Natural killer cell treated with Interleukin-12 subunit alpha and Interleukin-12 subunit beta and Interleukin-15 and Interleukin-18, amount 100 ng/mL, for 72 hours (primary cell): Measurements from ENCODE around the gene HOXD1. TPM values are rescaled to one million over a fixed set of nuclear protein-coding genes. Genes with fewer than 3 reads are reported as not detected.
A peak's percentile ranks its signal among the peaks of the same experiment; 100 is the strongest.

Source experiments
- ATAC-seq, 2 donors: fragments of 150-1000 bp; cut with Tn5 transposase in 1 of 2; sonication (Bioruptor Pico), chemical (Tn5 transposase) in 1 of 2; 2 replicates each; pipeline ENCODE4 v1.10.0; 2021
- DNase-seq: peaks from one replicate; pipeline ENCODE4 v3.0.0; 2022; ENCODE audit warnings: low spot score
- H3K27ac Mint-ChIP-seq, 2 donors: 1 replicate in 1 of 2; 2 replicates in 1 of 2; pipeline ENCODE4 v1.8.0; 2022; ENCODE audit warnings: mixed read lengths in 2 of 2, mild to moderate bottlenecking in 1 of 2, moderate library complexity in 1 of 2
- H3K27me3 Mint-ChIP-seq, 2 donors: 1 replicate in 1 of 2; 2 replicates in 1 of 2; pipeline ENCODE4 v1.8.0; 2022; ENCODE audit warnings: mixed read lengths in 2 of 2
- H3K36me3 Mint-ChIP-seq: one replicate; pipeline ENCODE4 v1.8.0; 2022; ENCODE audit warnings: mixed read lengths
- H3K4me1 Mint-ChIP-seq, 2 donors: 1 replicate in 1 of 2; 2 replicates in 1 of 2; pipeline ENCODE4 v1.8.0; 2022; ENCODE audit warnings: low read depth in 2 of 2, mixed read lengths in 2 of 2, mild to moderate bottlenecking in 1 of 2
- H3K4me3 Mint-ChIP-seq: one replicate; pipeline ENCODE4 v1.8.0; 2022; ENCODE audit warnings: mixed read lengths
- H3K9me3 Mint-ChIP-seq: 2 replicates; pipeline ENCODE4 v1.8.0; 2022; ENCODE audit warnings: mixed read lengths
- total RNA-seq, 2 donors: library from RNA; stranded (reverse); gene quantifications; one replicate each; pipeline ENCODE4 v1.2.3, GENCODE V29; 2022

Gene HOXD1
- not detected for total RNA-seq

DNA sequence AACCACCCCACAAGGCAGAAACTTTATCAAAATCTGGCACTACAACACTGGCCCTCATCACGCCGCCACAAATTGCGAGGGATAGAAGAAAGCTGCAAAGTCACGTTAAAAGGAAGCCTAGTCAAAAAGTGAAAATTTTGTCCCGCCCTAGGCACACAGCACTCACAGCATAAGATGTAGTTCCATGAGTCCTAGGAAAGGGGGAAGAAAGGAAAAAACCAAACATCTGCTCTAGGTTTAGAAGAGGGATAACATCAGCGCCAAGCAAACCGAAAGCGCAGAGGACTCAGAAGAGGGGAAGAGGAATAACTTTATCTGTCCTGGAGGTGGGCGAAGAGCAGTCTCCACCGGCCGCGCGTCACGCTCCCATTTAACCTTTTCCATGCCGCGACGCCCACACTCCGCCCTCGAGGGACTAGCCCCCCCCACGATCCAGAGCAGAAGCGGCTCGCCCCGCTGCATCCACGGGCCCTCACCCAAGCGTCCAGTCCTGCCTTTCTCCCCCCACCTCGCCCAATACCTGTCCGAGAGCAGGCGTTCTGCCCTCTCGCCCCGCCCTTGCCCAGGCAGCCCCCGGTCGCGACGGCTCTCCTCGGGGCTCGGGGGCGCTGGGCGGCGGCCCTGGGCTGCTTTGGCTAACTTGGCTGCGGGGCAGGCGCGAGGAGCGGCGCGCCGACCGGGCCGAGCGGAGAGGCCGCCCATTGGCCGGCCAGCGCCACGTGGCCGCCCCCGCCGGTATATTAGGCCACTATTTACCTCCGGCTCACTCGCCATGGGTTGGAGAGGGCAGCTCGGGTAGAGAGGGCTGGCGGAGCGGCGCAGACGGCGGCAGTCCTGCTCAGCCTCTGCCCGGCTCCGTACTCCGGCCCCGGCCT lies at the start of gene HOXD1:
Gene HOXD1, plus strand, starts transcription at position 770 of the 875 bp plus-strand sequence. CDS start 134 bp downstream, outside the sequence.
- Mint-ChIP-seq H3K36me3 (peaks cover 11% of the 10 kb centered on the region), H3K27ac (no peak within 1 kb of the TSS), H3K4me1 (peaks cover 10 to 13% of the 10 kb centered on the region in 2 donors), H3K9me3 (no peaks in the 10 kb centered on the region), H3K4me3 (peak within 1 kb of the TSS; percentile 88), H3K27me3 (peaks cover 46 to 73% of the 10 kb centered on the region in 2 donors)
- ATAC-seq (peak; percentile 57 to 61), DNase-seq (no peak)

DNA sequence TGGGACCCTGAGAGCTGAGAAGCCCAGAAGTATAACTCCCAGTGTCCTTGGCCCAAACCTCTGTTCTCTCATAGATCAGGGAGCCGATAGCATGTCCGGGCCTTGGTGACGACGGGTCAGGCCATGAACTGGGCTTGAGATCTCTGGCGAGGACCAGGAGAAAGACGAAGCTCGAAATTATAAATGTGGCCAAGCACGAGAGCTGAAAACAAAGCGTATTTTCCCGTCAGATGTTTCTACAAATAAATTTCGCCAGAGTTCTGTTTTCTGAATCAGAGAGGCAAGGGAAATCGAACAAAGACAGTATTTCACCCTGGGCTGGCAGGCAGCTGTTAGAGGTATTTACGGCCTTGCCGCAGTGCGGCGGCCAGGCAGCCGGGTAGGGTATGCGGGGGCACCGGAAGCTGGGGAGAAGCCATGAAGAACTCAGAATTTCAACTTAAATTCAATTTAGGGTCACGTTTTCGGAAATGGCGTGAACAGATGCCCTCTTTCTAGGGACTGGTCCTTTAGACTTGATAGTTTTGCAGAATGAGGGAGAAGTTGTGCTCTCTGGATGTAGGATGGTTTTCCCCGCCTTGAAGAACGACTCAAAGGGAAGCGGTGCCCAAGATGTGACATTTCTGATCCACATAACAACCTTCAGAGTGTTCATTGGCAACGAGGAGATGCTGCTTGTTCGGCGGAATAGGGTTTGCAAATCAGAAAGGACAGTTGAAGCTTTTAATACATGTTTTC lies 49.4 kb upstream of the HOXD1 start:
- Mint-ChIP-seq H3K36me3 (peaks cover 28% of the 10 kb centered on the region), H3K4me3 (peak overlapping the region; percentile 60), H3K4me1 (peaks cover 25 to 27% of the 10 kb centered on the region in 2 donors), H3K9me3 (peaks cover 4% of the 10 kb centered on the region), H3K27ac (no peak overlapping the region), H3K27me3 (peaks cover 64 to 80% of the 10 kb centered on the region in 2 donors)
- ATAC-seq (no peak), DNase-seq (no peak)

DNA sequence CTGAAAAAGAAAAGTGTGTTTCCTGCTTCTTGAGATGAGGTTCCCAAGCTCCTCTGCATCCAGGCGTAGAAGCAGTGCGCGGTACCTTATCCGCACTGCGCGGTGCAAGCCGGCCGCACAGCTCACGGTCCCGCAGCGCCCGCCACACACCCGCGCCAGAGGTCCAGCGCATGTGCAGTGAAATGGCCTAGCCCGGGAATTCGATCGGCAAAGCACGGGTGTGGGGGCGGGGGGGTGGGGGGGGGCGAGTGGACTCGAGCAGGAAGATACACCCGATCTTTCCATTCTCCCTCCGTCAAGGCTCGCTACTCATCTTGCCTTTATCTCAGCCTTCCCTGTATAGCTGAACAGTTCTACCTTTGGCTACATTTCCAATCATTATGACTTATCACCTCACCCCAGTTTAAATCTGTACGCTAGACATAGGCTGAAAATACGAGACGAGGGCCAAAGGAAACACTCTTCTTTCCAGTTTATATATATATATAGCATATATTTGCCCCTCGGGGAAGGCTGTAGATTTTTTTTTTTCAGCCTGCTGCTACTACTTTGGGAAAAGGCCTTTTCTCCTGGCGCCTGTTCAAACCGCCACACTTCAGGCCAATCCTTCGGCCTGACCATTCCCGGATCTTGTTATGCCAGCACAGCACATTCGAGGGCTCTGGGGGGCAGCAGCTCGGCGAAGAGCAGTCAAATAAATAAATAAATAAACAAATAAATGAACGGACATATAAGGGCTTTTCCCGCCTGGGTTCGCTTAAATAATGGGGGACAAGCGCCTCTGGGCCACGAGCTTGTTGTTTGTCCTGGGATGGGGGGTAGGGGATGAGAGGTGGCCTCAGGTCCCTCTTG lies 48.6 kb upstream of the HOXD1 start:
- no peak for ATAC-seq
- Mint-ChIP-seq H3K27me3 (peaks cover 62 to 80% of the 10 kb centered on the region in 2 donors), H3K4me3 (no peak overlapping the region), H3K27ac (no peak overlapping the region), H3K36me3 (peaks cover 25% of the 10 kb centered on the region), H3K9me3 (peaks cover 4% of the 10 kb centered on the region), H3K4me1 (peaks cover 25 to 27% of the 10 kb centered on the region in 2 donors)
- DNase-seq: no peak

DNA sequence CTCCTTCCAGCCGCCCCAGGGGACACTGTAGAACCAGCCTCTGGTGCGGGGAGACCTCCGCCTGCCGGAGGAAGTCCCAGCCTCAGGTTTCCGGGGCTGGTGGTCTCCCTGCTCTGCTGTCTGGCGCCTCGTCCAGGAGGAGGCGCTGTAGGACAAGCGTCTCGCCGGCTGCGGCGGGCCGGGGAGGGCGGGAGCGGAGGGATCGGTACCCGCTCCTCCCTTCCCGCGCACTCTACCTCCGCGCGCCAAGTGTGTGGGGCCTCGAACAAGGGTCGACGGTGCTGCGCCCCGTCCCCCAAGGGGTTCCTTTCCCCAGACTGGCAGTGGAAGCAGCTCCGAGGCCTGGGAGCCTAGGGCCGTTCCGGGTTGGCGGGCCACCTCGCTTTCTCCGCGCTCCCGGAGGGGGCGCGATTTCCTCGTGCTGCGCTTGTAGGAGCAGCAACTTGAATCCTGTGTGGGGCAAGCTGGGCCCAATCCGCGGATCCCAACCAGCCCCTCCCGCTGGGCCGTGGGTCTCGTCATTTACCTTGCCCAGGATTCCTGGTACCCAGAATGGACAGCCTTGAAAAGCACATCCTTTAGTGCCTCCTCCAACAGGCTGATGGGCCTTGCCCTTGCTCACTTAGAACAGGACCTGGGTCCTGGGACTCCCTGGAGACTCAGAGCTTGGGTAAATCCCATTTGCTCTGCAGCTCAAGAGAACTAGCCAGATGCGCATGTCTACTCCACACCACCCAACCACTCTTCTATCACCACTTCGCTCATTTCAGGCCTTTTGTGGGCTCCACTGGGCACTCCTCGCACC lies 47.8 kb upstream of the HOXD1 start:
- H3K27ac Mint-ChIP-seq: no peak overlapping the region
- peaks cover 20 to 21% of the 10 kb centered on the region in 2 donors for H3K4me1 Mint-ChIP-seq
- H3K27me3 Mint-ChIP-seq: peaks cover 59 to 79% of the 10 kb centered on the region in 2 donors
- DNase-seq: no peak
- H3K9me3 Mint-ChIP-seq: peaks cover 4% of the 10 kb centered on the region
- peak; percentile 81 to 84 for ATAC-seq
- peak overlapping the region; percentile 34 for H3K4me3 Mint-ChIP-seq
- H3K36me3 Mint-ChIP-seq: peaks cover 19% of the 10 kb centered on the region

DNA sequence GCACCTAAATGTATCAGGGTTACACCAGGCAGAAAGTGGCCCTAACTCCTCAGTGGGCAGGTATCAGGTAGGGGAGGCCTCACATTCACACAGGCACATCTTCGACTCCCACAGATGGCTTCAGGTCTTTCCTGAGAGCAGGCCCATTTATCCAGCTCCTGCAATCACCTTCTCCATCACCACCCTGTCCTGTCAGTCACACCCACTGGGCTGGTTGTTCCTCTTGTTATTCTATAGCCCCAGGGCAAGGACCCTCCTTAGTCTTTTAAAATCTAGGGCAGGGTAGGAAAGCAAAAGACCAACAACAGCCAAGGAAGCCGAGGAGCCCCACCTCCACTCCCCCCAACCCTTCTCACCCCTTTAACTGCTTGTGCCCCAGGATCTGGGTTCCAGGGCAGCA lies 46.2 kb upstream of the HOXD1 start:
- ATAC-seq (no peak), DNase-seq (no peak)
- Mint-ChIP-seq H3K36me3 (peaks cover 18% of the 10 kb centered on the region), H3K4me1 (peaks cover 17 to 19% of the 10 kb centered on the region in 2 donors), H3K27me3 (peaks cover 61 to 85% of the 10 kb centered on the region in 2 donors), H3K9me3 (peaks cover 4% of the 10 kb centered on the region), H3K4me3 (no peak overlapping the region), H3K27ac (no peak overlapping the region)

DNA sequence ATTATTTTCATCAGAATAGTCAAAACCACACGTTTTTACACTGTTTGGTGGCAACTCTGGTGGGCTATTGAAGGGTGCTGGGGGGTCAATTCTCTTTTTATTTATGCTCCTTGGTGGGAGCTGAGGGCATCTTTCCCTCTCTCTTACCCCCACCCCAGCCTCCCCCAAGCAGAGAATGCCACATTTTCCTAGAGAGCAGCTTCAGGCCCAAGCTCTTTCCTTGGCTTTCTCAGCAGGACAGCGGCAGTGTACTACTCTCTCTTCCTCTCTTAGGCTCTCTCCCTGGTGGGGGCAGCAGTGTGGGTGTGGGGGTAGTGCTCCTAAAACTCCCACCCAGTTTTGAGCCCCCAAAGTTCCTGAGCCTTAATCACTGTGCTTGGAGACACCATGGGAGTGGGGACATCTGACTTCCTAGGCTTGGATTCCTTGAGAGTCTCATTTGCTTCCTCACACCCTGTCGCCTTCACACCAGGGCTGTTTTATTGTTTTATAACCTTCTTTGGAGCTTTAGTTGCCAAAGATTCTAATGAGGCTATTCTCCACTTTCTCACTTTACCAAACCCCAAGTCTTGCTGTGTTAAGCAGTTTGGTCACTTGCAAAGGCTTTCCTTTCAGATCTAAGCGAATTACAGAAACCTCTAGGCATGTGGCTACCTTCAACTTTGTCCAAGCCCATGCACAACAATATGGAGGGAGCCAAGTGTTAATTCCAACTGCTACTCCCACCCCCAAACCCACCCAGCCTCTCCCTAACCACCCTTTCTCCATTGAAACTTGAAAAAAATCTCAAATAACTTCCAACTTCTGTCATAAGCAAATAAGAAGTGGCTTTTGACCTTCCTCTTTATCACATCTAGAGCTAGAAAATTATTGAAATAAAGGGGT lies 43.1 kb upstream of the HOXD1 start:
- Mint-ChIP-seq H3K4me3 (no peak overlapping the region), H3K27me3 (peaks cover 56 to 83% of the 10 kb centered on the region in 2 donors), H3K36me3 (no peaks in the 10 kb centered on the region), H3K9me3 (no peaks in the 10 kb centered on the region), H3K4me1 (peaks cover 6 to 7% of the 10 kb centered on the region in 2 donors), H3K27ac (no peak overlapping the region)
- ATAC-seq (no peak), DNase-seq (no peak)

DNA sequence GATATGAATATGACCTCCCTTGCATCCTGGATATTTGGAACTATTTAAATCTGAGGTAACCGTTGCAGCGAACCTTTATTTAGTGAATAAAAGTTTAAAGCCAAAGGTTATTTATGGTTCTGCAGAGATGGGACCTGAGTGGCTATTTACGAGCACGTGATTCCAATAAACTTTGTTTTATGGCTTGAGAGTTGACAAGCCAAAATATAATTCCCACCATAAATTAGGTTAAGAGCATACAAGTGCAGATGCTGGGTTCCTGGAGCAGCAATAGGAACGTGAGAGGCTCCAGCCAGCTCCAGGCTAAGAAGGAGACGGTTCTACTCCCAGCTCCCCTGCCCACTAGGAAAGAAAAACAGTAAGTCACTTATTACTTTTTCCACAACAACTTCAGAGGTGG lies 42.4 kb upstream of the HOXD1 start:
- H3K4me1 Mint-ChIP-seq: peaks cover 4 to 5% of the 10 kb centered on the region in 2 donors
- no peaks in the 10 kb centered on the region for H3K36me3 Mint-ChIP-seq
- peaks cover 59 to 85% of the 10 kb centered on the region in 2 donors for H3K27me3 Mint-ChIP-seq
- no peak overlapping the region for H3K4me3 Mint-ChIP-seq
- DNase-seq (no peak), ATAC-seq (no peak)
- no peak overlapping the region for H3K27ac Mint-ChIP-seq
- H3K9me3 Mint-ChIP-seq: no peaks in the 10 kb centered on the region

DNA sequence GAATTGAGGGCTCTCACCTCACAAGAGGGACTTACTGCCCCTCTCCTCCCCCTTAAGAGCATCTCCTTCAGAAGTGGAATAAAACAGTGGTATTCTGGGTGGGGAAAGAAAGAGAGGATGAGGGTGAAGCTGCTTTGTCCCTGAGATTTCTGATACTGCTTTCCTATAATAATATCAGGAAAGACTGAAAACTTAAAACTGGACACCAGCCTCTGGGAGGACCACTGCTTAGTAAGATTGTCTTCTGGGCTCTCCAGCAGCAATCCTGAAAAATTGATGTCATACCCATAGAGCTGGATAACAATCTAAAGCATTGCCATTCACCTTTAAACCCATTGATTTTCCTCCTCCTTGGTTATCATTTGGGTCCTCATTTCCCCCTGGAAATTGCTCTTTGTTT lies 41.8 kb upstream of the HOXD1 start:
- Mint-ChIP-seq H3K4me1 (no peaks in the 10 kb centered on the region), H3K27ac (no peak overlapping the region), H3K9me3 (no peaks in the 10 kb centered on the region), H3K27me3 (peaks cover 57 to 80% of the 10 kb centered on the region in 2 donors), H3K36me3 (no peaks in the 10 kb centered on the region), H3K4me3 (no peak overlapping the region)
- no peak for ATAC-seq
- DNase-seq: no peak

DNA sequence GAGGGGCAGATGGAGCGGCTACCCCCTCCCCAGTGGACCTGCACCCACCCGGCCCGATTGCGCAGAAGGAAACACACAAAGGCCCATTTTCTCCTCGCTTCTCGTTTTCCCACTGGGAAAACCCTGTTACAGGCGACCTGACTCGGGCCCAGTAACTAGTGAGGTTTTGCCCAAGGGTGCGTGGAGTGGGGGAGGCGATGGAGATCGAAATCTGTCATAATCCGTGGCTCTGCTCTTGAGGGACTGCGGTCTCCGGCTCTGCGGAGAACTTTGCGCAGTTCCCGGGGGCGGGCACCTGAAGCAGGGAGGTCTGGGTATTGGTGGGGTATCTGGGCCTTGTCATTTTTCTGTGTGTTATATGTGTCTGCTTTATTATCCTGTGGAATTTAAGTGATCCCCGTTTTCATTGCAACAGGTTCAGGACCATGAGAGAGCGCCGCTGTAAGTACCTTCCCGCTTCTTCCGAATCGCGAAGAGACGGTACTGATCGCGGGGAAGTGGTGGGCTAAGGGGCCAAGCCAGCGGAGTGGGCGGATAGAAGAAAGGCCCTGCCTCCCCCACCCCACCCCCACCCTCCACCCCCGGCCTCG lies 41.2 kb upstream of the HOXD1 start:
- H3K27ac Mint-ChIP-seq: no peak overlapping the region
- no peaks in the 10 kb centered on the region for H3K9me3 Mint-ChIP-seq
- no peak overlapping the region for H3K4me3 Mint-ChIP-seq
- no peaks in the 10 kb centered on the region for H3K36me3 Mint-ChIP-seq
- peaks cover 56 to 78% of the 10 kb centered on the region in 2 donors for H3K27me3 Mint-ChIP-seq
- H3K4me1 Mint-ChIP-seq: no peaks in the 10 kb centered on the region
- DNase-seq (no peak), ATAC-seq (no peak)

DNA sequence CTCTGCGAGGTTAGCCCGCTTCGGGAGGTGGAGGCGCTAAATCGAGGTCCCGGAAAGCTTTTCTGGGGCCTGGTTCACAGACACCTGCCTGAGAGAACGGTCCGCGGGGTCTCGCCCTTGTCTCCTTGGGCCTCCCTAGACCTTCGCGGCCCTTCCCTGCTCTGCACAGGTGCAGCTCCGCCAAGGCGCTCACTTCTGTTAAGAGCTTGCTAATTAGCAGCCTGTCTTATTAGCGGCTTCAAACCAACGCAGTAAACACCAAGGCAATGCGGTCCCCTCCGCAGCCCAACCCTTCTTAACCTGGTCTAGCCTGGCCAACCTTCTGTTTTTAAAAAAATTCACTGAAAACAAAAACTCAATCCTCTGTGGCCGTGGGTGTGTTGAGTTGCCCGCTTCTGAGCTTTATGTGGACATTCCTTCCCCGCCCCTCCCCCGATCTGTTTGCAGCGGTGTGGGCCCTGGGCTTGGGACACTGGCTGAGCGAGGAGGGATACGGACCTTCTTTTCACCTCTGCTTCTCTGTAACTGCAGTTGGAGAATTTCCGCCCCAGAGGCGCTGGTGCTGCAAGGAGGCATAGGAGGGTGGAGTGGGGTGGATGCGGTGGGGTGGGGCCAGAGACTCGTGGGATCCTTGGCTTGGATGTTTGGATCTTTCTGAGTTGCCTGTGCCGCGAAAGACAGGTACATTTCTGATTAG lies 40.5 kb upstream of the HOXD1 start:
- Mint-ChIP-seq H3K4me3 (no peak overlapping the region), H3K27ac (no peak overlapping the region), H3K36me3 (no peaks in the 10 kb centered on the region), H3K27me3 (peaks cover 54 to 74% of the 10 kb centered on the region in 2 donors), H3K4me1 (no peaks in the 10 kb centered on the region), H3K9me3 (no peaks in the 10 kb centered on the region)
- no peak for DNase-seq
- ATAC-seq: no peak

DNA sequence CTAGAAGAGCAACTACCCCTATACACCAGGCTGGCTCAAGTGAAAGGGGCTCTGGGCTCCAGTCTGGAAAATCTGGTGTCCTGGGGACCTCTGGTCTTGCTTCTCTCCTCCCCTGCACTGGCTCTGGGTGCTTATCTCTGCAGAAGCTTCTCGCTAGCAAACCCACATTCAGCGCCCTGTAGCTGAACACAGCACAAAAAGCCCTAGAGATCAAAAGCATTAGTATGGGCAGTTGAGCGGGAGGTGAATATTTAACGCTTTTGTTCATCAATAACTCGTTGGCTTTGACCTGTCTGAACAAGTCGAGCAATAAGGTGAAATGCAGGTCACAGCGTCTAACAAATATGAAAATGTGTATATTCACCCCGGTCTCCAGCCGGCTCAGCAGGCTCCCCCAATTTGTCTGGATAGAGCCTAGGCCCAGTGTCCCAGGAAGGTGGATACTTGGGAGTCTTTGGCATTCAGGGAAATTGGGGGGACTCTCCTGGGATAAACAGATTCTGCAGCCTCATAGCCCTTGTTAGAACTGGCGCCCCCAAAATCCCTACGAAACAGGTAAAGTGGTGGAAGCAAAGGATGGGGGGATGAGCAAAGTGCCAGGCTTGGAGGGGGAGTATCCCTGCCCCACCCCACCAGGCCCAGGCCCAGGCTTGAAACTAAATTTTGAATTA lies 39.6 kb upstream of the HOXD1 start:
- no peak for DNase-seq
- Mint-ChIP-seq H3K27me3 (peaks cover 46 to 68% of the 10 kb centered on the region in 2 donors), H3K4me3 (no peak overlapping the region), H3K9me3 (no peaks in the 10 kb centered on the region), H3K36me3 (no peaks in the 10 kb centered on the region), H3K4me1 (no peaks in the 10 kb centered on the region), H3K27ac (no peak overlapping the region)
- no peak for ATAC-seq
